Common myeloid progenitor, CD34-positive (primary cell): ENCODE measurements around the gene PRKAG2.
"Not testable (repeated sequence)": the region's sequence is repeated elsewhere in the genome, so short reads cannot be mapped to it uniquely, and the experiment has no call there.

ENCODE experiments used
- CTCF ChIA-PET: fragments of 350-600 bp; sonication (Branson Sonifier 250); formaldehyde crosslinking; loops from one replicate; lab custom pipeline; 2021; ENCODE audit warnings: antibody characterized with exemption; lab: Charles Lee
- POLR2A ChIA-PET: fragments of 350-600 bp; sonication (Branson Sonifier 250); formaldehyde crosslinking; loops from one replicate; lab custom pipeline; 2021; ENCODE audit warnings: antibody characterized with exemption; lab: Charles Lee
- DNase-seq, 3 donors: peaks; one replicate each; pipeline versions ENCODE4 v3.0.0 to v3.0.0-alpha.2; 2013
- H3K27ac ChIP-seq, 2 experiments: 1 replicate in 1 of 2; 2 replicates in 1 of 2; pipeline ENCODE4 v1.7.0; 2013; ENCODE audit warnings: inconsistent platforms in 2 of 2, low read length in 2 of 2, mild to moderate bottlenecking in 2 of 2, low read depth in 1 of 2, moderate library complexity in 1 of 2; ENCODE audit not compliant: severe bottlenecking in 2 of 2, insufficient read depth in 1 of 2, poor library complexity in 1 of 2
- H3K27me3 ChIP-seq, 5 experiments: replicated peaks in 2 of 5; 1 replicate in 3 of 5; 2 replicates in 2 of 5; pipeline versions ENCODE4 v1.6.1 to v1.7.0; 2013; ENCODE audit warnings: low read length in 4 of 5, mild to moderate bottlenecking in 2 of 5, moderate library complexity in 2 of 5, inconsistent platforms in 1 of 5; ENCODE audit not compliant: insufficient read depth in 5 of 5, control insufficient read depth in 4 of 5
- H3K36me3 ChIP-seq, 4 experiments: 1 replicate in 2 of 4; 2 replicates in 2 of 4; pipeline versions ENCODE4 v1.6.1 to v1.7.0; 2013; ENCODE audit warnings: low read length in 3 of 4, control low read depth in 1 of 4, mild to moderate bottlenecking in 1 of 4; ENCODE audit not compliant: control insufficient read depth in 4 of 4, insufficient read depth in 4 of 4
- H3K4me1 ChIP-seq, 4 experiments: 1 replicate in 3 of 4; 2 replicates in 1 of 4; pipeline versions ENCODE4 v1.6.1 to v1.7.1; 2013; ENCODE audit warnings: low read length in 3 of 4, mild to moderate bottlenecking in 3 of 4, control low read depth in 1 of 4, inconsistent platforms in 1 of 4, moderate library complexity in 1 of 4; ENCODE audit not compliant: control insufficient read depth in 4 of 4, insufficient read depth in 4 of 4; ENCODE audit errors: control extremely low read depth in 1 of 4
- H3K4me3 ChIP-seq, 7 experiments: 1 replicate in 4 of 7; 2 replicates in 3 of 7; pipeline versions ENCODE4 v1.5.1 to v1.7.0; 2013; ENCODE audit warnings: mild to moderate bottlenecking in 7 of 7, low read length in 6 of 7, moderate library complexity in 6 of 7, inconsistent platforms in 2 of 7, low read depth in 2 of 7, control low read depth in 1 of 7; ENCODE audit not compliant: insufficient read depth in 4 of 7, control insufficient read depth in 1 of 7; ENCODE audit errors: extremely low read depth in 1 of 7
- H3K9me3 ChIP-seq, 5 experiments: 1 replicate in 4 of 5; 2 replicates in 1 of 5; pipeline versions ENCODE4 v1.6.1 to v1.7.1; 2013; ENCODE audit warnings: low read length in 4 of 5, mild to moderate bottlenecking in 2 of 5, inconsistent platforms in 1 of 5, low read depth in 1 of 5, moderate library complexity in 1 of 5; ENCODE audit not compliant: control insufficient read depth in 4 of 5, insufficient read depth in 2 of 5; ENCODE audit errors: control extremely low read depth in 1 of 5
- WGBS: methylation state at CpG from one replicate; pipeline ENCODE4 v1.1.5; 2013; ENCODE audit not compliant: insufficient coverage; 5-methylcytosine and 5-hydroxymethylcytosine counted together

The PRKAG2 gene

DNA sequence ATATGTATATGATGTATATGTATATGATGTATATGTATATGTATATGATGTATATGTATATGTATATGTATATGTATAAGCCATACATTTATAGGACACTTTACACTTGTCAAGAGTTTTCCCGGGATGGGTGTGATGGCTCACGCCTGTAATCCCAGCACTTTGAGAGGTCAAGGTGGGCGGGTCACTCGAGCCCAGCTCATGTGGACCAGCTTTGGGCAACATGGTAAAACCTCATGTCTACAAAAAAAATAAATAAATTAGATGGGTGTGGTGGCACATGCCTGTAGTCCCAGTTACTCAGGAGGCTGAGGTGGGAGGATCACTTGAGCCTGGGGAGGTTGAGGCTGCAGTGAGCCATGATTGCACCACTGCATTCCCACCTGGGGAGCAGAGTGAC lies 2.4 kb downstream of the PRKAG2 start:
- H3K4me1 ChIP-seq: peaks cover 0 to 40% (median 36%) of the 10 kb centered on the region in 4 experiments
- H3K27ac ChIP-seq, H3K36me3 ChIP-seq, POLR2A ChIA-PET, H3K4me3 ChIP-seq, CTCF ChIA-PET, H3K9me3 ChIP-seq, H3K27me3 ChIP-seq: not testable (repeated sequence)
- peak in 1 of 3 donors; percentile 33 for DNase-seq
- 94% methylated on average over 3 of the region's 4 CpGs for WGBS

DNA sequence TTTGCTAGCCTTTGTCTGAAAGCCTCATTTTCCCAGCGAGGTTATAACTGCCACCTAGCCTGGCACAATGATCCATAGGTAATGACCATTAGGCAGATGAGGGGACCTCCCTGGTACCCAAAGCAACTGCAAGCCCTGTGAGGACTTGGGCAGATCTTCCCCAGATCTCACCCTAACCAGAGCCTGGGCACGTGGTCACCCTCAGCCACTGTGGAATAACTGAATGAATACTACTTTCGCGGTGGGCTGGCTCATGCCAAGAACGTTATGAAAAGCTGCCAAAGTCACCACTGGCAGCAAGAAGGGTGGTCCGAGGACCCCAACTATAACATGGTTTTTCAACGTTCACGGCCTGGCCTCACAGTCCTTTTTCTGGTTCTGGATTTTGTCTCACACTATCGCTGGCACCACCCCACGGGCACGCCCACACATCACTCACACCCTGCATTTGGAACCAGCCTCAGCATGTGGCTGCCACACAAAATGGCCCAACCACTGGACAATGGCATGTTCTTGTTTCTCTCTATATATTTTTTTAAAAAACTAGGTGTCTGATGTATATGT lies 3.4 kb downstream of the PRKAG2 start:
- Histone ChIP-seq H3K4me1 (peaks cover 0 to 40% (median 36%) of the 10 kb centered on the region in 4 experiments), H3K27me3 (no peaks in the 10 kb centered on the region), H3K27ac (no peak overlapping the region), H3K36me3 (no peaks in the 10 kb centered on the region), H3K4me3 (no peak overlapping the region), H3K9me3 (no peaks in the 10 kb centered on the region)
- WGBS: 97% methylated on average over 9 of the region's 11 CpGs
- POLR2A ChIA-PET: no interaction called here
- CTCF ChIA-PET: no interaction called here
- no peak for DNase-seq

DNA sequence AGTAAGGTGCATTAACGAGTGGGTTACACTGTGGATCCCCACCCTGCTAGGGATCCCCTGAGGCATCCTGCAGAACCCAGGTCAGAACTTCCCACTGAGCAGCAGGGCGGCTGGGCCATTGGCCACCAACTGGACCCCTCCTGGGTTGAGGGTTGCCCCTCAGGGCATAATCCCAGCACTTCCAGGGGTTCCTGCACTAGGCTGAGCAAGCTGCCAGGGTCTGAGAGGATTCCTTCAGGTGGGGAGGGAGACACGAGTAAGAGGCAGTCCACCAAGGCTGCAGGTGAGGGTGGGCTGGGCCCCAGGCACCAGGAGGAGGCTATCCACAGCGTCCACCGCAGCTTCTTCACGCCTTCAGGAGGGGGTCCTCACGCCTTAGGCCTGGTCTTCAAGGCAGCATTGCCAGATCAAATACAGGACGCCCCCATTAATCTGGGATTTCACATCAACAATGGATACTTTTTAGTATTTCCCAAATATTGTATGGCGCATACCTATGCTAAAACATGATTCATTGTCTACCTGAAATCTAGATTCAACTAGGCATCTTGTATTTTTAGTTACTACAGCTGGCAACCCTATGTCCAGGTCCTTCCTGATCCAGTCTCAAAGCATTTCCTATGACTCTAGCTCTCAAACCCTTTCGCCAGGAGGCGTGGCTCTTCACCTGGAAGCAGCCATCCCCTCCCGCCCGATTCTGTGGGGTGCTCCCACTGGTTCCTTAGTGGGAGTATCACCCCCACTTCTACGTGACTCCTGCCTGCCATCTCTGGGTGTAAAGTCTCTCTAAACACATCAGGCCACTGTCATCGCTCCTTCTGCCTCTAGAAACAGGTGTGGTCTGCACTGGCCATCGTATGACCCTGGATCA lies 4.1 kb downstream of the PRKAG2 start:
- no peak overlapping the region for H3K27ac ChIP-seq
- DNase-seq: no peak
- no peaks in the 10 kb centered on the region for H3K9me3 ChIP-seq
- H3K36me3 ChIP-seq: no peaks in the 10 kb centered on the region
- over 99% methylated on average over 14 of the region's 16 CpGs for WGBS
- H3K4me3 ChIP-seq: no peak overlapping the region
- ChIA-PET CTCF (no interaction called here), POLR2A (no interaction called here)
- H3K4me1 ChIP-seq: peaks cover 0 to 34% (median 31%) of the 10 kb centered on the region in 4 experiments
- no peaks in the 10 kb centered on the region for H3K27me3 ChIP-seq

DNA sequence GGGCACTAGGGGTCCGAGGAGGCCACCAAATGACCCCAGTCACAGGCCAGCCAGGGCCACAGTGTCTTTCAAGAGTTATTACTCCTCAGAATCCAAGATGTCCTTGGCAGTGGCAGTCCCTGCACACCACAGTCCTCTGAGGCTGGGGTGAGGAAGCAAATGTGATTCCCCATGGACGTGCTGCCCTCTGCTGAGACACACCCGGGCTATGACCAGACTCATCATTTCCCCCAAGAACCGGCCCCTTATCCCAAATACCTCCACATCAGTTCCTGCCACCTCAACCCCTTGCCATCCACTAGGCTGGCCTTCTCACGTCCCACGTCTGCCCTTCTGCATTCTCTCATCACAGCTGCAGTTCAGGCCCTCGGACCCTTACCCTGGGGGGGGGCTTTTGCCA lies 5.0 kb downstream of the PRKAG2 start:
- CTCF ChIA-PET: interaction anchor here (0.9 to 2.6 kb wide), 2 partner anchors 13 to 14 kb away, joined by 4 to 8 read pairs; no protein-coding TSS in a partner anchor

DNA sequence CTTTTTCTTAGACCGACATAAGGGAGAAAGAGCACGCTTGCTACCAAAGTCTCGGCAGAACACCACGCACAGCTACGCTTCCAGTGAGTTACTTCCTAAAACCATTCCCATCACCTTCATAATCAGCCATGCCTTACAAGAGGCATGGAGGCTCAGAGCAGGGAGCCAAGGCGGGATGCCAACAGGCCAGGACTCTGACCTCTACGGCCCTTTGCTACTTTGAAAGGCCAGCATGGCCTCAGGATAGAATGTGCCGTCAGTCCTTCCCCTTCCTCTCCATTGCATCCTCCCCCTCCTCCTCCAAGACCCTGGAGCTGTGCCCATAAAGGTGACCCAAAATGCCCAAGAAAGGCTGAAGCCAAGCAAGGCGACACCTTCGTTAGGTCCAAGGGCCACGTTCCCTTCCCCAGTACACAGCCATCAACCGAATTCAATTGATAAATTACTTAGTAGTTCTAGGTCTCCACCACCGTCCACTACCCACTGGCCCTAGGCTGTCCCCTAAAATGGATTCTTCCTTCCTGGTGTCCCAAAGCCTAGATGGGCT lies 5.7 kb downstream of the PRKAG2 start:
- Histone ChIP-seq H3K4me3 (no peak overlapping the region), H3K36me3 (no peaks in the 10 kb centered on the region), H3K27me3 (no peaks in the 10 kb centered on the region), H3K9me3 (no peaks in the 10 kb centered on the region), H3K27ac (no peak overlapping the region), H3K4me1 (peaks cover 0 to 27% (median 19%) of the 10 kb centered on the region in 4 experiments)
- WGBS: 100% methylated on average over 13 of the region's 13 CpGs
- POLR2A ChIA-PET: no interaction called here
- no peak for DNase-seq
- CTCF ChIA-PET: interaction anchor here (0.9 to 2.6 kb wide), 6 partner anchors 12 to 89 kb away, joined by 4 to 8 read pairs (median 6); no protein-coding TSS in a partner anchor

More for the DNA sequence above, 5.0 kb downstream of the PRKAG2 start:
- Histone ChIP-seq H3K27me3 (no peaks in the 10 kb centered on the region), H3K9me3 (no peaks in the 10 kb centered on the region), H3K27ac (no peak overlapping the region), H3K4me3 (no peak overlapping the region), H3K36me3 (no peaks in the 10 kb centered on the region), H3K4me1 (peaks cover 0 to 33% (median 26%) of the 10 kb centered on the region in 4 experiments)
- POLR2A ChIA-PET: no interaction called here
- WGBS: 97% methylated on average over 4 of the region's 7 CpGs
- DNase-seq: no peak

DNA sequence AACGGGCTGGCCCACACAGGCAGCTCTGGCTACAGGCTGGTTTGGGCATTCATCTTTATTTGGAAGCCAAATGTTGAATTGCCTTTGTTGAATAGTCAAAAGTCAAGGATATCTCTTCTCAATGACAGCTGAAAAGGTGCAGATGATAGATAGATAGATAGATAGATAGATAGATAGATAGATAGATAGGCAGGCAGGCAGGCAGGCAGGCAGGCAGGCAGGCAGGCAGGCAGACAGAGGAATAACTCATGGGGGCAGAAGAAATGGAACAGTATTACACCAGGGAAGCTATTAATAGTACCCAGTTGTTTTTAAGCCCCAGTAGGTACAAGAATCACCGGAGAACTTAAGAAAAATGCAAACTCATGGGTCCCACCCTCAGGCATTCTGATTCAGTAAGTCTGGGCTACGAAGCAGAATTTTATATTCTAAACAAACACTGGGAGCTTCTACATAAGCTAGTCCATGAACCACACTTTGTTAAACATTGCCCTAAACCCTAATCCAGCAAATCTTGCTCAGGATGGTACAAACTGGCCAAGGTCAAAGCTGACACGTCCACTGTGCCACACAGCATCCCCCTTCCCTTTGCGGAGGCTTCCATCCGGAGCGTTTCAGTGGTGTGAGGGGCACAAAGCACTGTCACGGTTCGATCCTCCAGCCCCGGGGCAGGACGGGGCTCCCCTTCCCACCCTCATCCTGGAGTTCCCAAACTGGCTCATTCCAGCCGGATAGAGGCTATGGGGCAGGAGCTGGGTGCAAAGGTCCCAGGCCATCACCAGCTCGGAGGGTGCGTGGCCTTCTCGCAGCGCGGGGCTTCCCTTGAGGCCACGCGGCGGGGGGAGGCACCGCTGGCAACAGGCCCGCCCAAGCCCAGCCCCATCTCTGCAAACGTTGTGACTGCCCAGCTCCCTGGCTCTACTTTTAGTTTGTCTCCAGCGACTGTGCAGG lies 6.7 kb downstream of the PRKAG2 start:
- 86% methylated on average over 24 of the region's 24 CpGs for WGBS
- Histone ChIP-seq H3K27ac (no peak overlapping the region), H3K4me3 (no peak overlapping the region), H3K9me3 (no peaks in the 10 kb centered on the region), H3K4me1 (peaks cover 0 to 22% (median 14%) of the 10 kb centered on the region in 4 experiments), H3K36me3 (no peaks in the 10 kb centered on the region), H3K27me3 (no peaks in the 10 kb centered on the region)
- ChIA-PET CTCF (interaction anchor here (0.9 to 2.6 kb wide), 8 partner anchors 11 to 88 kb away, joined by 3 to 8 read pairs (median 4); no protein-coding TSS in a partner anchor), POLR2A (interaction anchor here (0.6 kb wide), 1 partner anchor 19 kb away, joined by 3 read pairs; no protein-coding TSS in a partner anchor)
- peak in 2 of 3 donors; percentile 48 to 55 for DNase-seq
